ENCODE results near the gene GCNT2.
"Not testable (repeated sequence)": the region's sequence is repeated elsewhere in the genome, so short reads cannot be mapped to it uniquely, and the experiment has no call there.

Gene GCNT2

DNA sequence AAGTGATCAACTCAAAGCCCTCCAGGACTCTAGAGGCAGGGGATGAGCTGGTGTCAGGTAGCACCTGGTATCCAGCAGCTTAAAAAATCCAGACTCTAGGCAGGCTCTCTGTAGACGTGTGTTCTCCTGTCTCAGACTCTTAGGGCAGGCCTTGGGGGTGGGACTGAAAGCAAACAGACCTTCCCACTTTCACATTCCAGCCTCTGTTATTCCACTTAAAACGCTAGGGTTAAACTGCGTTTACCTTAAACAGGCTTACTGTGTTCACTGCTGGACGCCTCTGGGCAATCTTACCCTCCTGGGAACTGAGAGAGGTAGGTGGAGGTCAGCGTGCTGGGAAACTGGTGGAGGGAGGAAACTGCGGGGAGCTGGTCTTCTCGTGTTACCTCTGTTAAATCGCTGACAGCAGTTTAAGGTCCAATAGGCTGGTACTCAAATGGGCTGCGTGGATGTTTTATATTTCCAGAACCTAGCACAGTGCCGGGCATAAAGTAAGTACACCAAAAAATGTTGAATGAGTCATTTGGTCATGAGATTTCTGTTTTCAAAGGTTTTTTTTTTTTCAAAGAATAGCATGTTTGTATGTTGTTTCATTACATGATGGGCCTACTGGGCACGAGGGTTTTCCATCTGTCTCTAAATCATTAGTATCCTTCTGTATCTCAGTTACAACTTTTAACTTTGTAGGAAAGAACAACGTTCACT, at the start of gene GCNT2:
Gene GCNT2, plus strand, starts transcription at position 248 of the 705 bp plus-strand sequence. CDS start 7,561 bp downstream, outside the sequence.
- no peaks in the 10 kb centered on the region for H3K27me3 Mint-ChIP-seq (ENCODE audit: low read depth)
- H3K36me3 Mint-ChIP-seq (ENCODE audit: low read depth), result no peaks in the 10 kb centered on the region
- peaks cover 5% of the 10 kb centered on the region for H3K4me1 Mint-ChIP-seq (ENCODE audit: low read depth)
- H3K27ac Mint-ChIP-seq, result no peak within 1 kb of the TSS
- H3K9me3 Mint-ChIP-seq, result no peaks in the 10 kb centered on the region
- H3K4me3 Mint-ChIP-seq, result no peak within 1 kb of the TSS

GRCh38 chr6:10472634-10473033, 48.5 kb upstream of the GCNT2 start:
- H3K4me3 Mint-ChIP-seq, result no peak overlapping the region
- H3K4me1 Mint-ChIP-seq (ENCODE audit: low read depth), result no peaks in the 10 kb centered on the region
- no peak overlapping the region for H3K27ac Mint-ChIP-seq
- H3K27me3 Mint-ChIP-seq (ENCODE audit: low read depth), result peaks cover 21% of the 10 kb centered on the region
- no peaks in the 10 kb centered on the region for H3K36me3 Mint-ChIP-seq (ENCODE audit: low read depth)
- no peaks in the 10 kb centered on the region for H3K9me3 Mint-ChIP-seq

GRCh38 chr6:10478187-10479040, 42.7 kb upstream of the GCNT2 start:
- H3K4me3 Mint-ChIP-seq, result no peak overlapping the region
- no peaks in the 10 kb centered on the region for H3K9me3 Mint-ChIP-seq
- H3K27me3 Mint-ChIP-seq (ENCODE audit: low read depth), result peaks cover 12% of the 10 kb centered on the region
- H3K27ac Mint-ChIP-seq, result no peak overlapping the region
- no peaks in the 10 kb centered on the region for H3K36me3 Mint-ChIP-seq (ENCODE audit: low read depth)
- H3K4me1 Mint-ChIP-seq (ENCODE audit: low read depth), result no peaks in the 10 kb centered on the region

- H3K4me1 Mint-ChIP-seq (ENCODE audit: low read depth), result no peaks in the 10 kb centered on the region
- H3K36me3 Mint-ChIP-seq (ENCODE audit: low read depth), result no peaks in the 10 kb centered on the region
- H3K4me3 Mint-ChIP-seq, result no peak overlapping the region
- H3K9me3 Mint-ChIP-seq, result no peaks in the 10 kb centered on the region
- no peak overlapping the region for H3K27ac Mint-ChIP-seq
- H3K27me3 Mint-ChIP-seq (ENCODE audit: low read depth), result peaks cover 12% of the 10 kb centered on the region
These were observed 41.0 kb upstream of the GCNT2 start for GRCh38 chr6:10479939-10480700.

DNA sequence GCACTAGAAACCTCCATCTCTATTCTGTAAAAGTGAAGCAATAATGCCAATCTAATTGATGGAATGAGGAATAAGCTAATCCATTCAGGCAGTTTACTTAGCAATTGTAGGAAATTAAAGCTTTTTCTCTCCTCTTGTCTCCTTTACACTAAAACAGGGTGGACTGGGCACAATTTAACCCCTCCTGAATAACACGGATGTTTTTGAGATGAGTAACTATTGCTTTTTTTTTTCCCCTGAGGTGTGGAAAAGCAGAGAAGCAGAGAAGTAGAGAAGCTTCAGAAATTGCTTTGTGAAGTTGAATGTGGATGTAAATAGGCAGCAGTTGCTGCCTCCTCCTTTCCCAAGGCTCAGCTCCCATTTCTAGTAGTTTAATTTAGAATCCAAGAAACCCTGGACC, 40.0 kb upstream of the GCNT2 start:
- Mint-ChIP-seq H3K4me1 (ENCODE audit: low read depth) (no peaks in the 10 kb centered on the region), H3K27ac (no peak overlapping the region), H3K4me3 (no peak overlapping the region), H3K27me3 (ENCODE audit: low read depth) (peaks cover 12% of the 10 kb centered on the region), H3K9me3 (no peaks in the 10 kb centered on the region), H3K36me3 (ENCODE audit: low read depth) (no peaks in the 10 kb centered on the region)

DNA sequence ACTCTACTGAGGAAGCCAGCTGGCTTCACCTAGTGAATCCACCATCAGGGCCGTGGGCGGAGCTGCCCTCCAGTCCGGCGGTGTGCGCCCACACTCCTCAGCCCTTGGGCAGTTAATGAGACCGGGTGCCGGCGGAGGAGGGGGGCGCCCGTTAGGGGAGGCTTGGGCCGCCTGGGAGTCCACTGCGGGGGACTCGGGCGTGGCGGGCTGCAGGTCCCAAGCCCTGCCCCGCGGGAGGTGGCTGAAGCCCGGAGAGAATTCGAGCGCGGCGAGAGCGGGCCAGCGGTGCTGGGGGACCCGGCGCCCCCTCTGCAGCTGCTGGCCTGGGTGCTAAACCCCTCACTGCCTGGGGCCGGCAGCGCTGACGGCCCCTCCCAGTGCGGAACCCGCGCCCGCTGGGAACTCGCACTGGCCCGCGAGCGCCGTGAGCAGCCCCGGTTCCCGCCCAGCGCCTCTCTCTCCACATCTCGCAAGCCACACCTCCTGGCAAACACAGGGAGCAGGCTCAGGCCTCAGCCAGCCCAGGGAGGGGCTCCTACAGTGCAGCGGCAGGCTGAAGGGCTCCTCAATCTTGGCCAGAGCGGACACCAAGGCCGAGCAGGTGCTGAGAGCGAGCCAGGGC, 38.4 kb upstream of the GCNT2 start:
- Mint-ChIP-seq H3K4me1 (ENCODE audit: low read depth) (no peaks in the 10 kb centered on the region), H3K36me3 (ENCODE audit: low read depth) (no peaks in the 10 kb centered on the region), H3K4me3 (no peak overlapping the region), H3K27me3 (ENCODE audit: low read depth) (peaks cover 12% of the 10 kb centered on the region), H3K27ac (no peak overlapping the region), H3K9me3 (no peaks in the 10 kb centered on the region)

GRCh38 chr6:10484912-10485311, 36.2 kb upstream of the GCNT2 start:
- Mint-ChIP-seq H3K27ac (no peak overlapping the region), H3K4me1 (ENCODE audit: low read depth) (no peaks in the 10 kb centered on the region), H3K9me3 (no peaks in the 10 kb centered on the region), H3K27me3 (ENCODE audit: low read depth) (peaks cover 4% of the 10 kb centered on the region), H3K4me3 (no peak overlapping the region), H3K36me3 (ENCODE audit: low read depth) (no peaks in the 10 kb centered on the region)

DNA sequence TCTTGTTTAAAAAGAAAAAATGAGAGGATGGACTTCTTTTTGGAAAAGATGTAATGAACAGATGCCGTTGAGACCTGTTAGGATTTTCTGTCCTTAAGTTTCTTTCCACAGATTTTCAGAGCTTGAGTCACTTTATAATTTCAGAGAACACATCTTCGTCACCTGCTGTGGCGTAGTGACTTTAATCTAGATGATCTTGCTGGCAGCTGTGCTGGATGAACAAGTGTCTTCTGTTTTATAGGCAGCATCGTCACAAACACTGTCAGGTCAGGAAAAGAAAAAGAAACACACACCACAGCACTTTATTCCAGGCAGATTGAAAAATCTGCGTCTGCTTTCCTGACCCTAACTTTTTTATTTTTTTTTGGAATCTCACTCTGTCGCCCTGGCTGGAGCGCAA, 35.7 kb upstream of the GCNT2 start:
- Mint-ChIP-seq H3K27me3 (ENCODE audit: low read depth) (peaks cover 3% of the 10 kb centered on the region), H3K27ac (no peak overlapping the region), H3K9me3 (no peaks in the 10 kb centered on the region), H3K4me3 (no peak overlapping the region), H3K4me1 (ENCODE audit: low read depth) (no peaks in the 10 kb centered on the region), H3K36me3 (ENCODE audit: low read depth) (no peaks in the 10 kb centered on the region)

- Mint-ChIP-seq H3K36me3 (ENCODE audit: low read depth) (no peaks in the 10 kb centered on the region), H3K27ac (no peak overlapping the region), H3K27me3 (ENCODE audit: low read depth) (peaks cover 3% of the 10 kb centered on the region), H3K4me1 (ENCODE audit: low read depth) (no peaks in the 10 kb centered on the region), H3K4me3 (no peak overlapping the region), H3K9me3 (no peaks in the 10 kb centered on the region)
These were observed 34.9 kb upstream of the GCNT2 start for GRCh38 chr6:10486215-10486614.

DNA sequence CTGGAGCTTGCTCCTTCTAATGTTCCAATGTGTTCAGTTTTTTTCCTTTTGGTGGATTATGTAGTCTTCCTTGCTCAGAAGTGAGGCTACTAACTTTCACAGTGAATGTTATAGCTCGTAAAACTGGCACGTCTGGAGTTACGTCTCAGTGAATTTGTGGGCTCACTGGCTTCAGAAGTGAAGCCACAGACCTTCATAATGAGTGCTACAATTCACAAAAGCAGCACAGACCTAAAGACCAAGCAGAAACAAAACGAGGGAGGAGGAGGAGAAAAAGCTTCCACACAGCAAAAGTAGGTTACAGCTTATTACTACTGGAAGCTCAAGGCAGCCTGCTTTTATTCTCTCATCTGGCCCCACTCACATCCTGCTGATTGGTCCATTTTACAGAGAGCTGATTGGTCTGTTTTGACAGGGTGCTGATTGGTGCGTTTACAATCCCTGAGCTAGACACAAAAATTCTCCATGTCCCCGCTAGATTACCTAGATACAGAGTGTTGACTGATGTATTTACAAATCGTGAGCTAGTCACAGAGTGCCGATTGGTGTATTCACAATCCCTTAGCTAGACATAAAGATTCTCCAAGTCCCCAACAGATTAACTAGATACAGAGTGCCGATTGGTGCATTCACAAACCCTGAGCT, 34.1 kb upstream of the GCNT2 start:
- H3K9me3 Mint-ChIP-seq; H3K36me3 Mint-ChIP-seq (ENCODE audit: low read depth); H3K4me3 Mint-ChIP-seq; H3K27me3 Mint-ChIP-seq (ENCODE audit: low read depth); H3K4me1 Mint-ChIP-seq (ENCODE audit: low read depth); H3K27ac Mint-ChIP-seq: not testable (repeated sequence)

GRCh38 chr6:10487668-10488327, 33.4 kb upstream of the GCNT2 start:
- Mint-ChIP-seq H3K4me3 (no peak overlapping the region), H3K36me3 (ENCODE audit: low read depth) (no peaks in the 10 kb centered on the region)

GRCh38 chr6:10491463-10491862, 29.7 kb upstream of the GCNT2 start:
- Mint-ChIP-seq H3K27ac (no peak overlapping the region), H3K4me1 (ENCODE audit: low read depth) (no peaks in the 10 kb centered on the region), H3K27me3 (ENCODE audit: low read depth) (peaks cover 19% of the 10 kb centered on the region), H3K36me3 (ENCODE audit: low read depth) (no peaks in the 10 kb centered on the region), H3K9me3 (no peaks in the 10 kb centered on the region), H3K4me3 (no peak overlapping the region)

More at GRCh38 chr6:10487668-10488327, 33.4 kb upstream of the GCNT2 start:
- Mint-ChIP-seq H3K9me3 (no peaks in the 10 kb centered on the region), H3K27ac (no peak overlapping the region), H3K27me3 (ENCODE audit: low read depth) (no peaks in the 10 kb centered on the region), H3K4me1 (ENCODE audit: low read depth) (no peaks in the 10 kb centered on the region)

DNA sequence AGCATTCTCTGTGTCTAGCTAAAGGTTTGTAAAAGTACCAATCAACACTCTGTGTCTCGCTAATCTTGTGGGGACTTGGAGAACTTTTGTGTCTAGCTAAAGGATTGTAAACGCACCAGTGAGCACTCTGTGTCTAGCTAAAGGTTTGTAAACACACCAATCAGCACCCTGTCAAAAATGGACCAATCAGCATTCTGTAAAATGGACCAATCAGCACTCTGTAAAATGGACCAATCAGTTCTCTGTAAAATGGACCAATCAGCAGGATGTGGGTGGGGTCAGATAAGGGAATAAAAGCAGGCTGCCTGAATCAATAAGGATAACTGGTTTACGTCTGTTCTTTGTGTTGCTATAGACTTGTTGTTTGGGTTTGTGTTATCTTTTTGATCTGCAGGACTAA, 29.2 kb upstream of the GCNT2 start:
- H3K4me1 Mint-ChIP-seq (ENCODE audit: low read depth); H3K27ac Mint-ChIP-seq; H3K36me3 Mint-ChIP-seq (ENCODE audit: low read depth); H3K4me3 Mint-ChIP-seq; H3K9me3 Mint-ChIP-seq: not testable (repeated sequence)
- peaks cover 19% of the 10 kb centered on the region for H3K27me3 Mint-ChIP-seq (ENCODE audit: low read depth)

Measured in T-helper 1 cell treated with Interleukin-12 subunit alpha and Interleukin-12 subunit beta and Interleukin-4 antibody, amounts not matched to agents 30 μg/mL and 1 μg/mL, for 36 hours (primary cell).